Inflammatory macrophage (primary cell): ENCODE measurements around the gene WNT4.
A peak's percentile ranks its signal among the peaks of the same experiment; 100 is the strongest.

Experiments used
- DNase-seq, 2 donors: peaks; one replicate each; pipeline ENCODE4 v3.0.0-alpha.2; 2020 to 2022
- total RNA-seq, 18 experiments: gene quantifications; one replicate each; lab custom pipeline; 2026; ENCODE audit warnings: mixed read lengths in 6 of 18, inconsistent platforms in 2 of 18; lab: John Stamatoyannopoulos, UW

The WNT4 gene
- 0 to 0.24 (median 0) reads per million in 18 experiments for total RNA-seq

GRCh38 chr1:22143065-22144033 is at the start of gene WNT4:
Gene WNT4, minus strand, starts transcription at chr1:22143097. Its CDS starts 175 bp downstream, at chr1:22142922.
- no peak for DNase-seq

- DNase-seq: no peak
These were observed 47.8 kb upstream of the WNT4 start for GRCh38 chr1:22190731-22191130.

- DNase-seq: no peak
These were observed 47.4 kb upstream of the WNT4 start for GRCh38 chr1:22190251-22190650.

GRCh38 chr1:22189619-22190018 is 46.7 kb upstream of the WNT4 start:
- no peak for DNase-seq

- no peak for DNase-seq
These were observed 46.0 kb upstream of the WNT4 start for GRCh38 chr1:22188914-22189313.

GRCh38 chr1:22188436-22188835 is 45.5 kb upstream of the WNT4 start:
- no peak for DNase-seq

GRCh38 chr1:22186311-22186710 is 43.4 kb upstream of the WNT4 start:
- no peak for DNase-seq

- DNase-seq: no peak
These were observed 42.2 kb upstream of the WNT4 start for GRCh38 chr1:22184892-22185612.

GRCh38 chr1:22184454-22184853 is 41.6 kb upstream of the WNT4 start:
- no peak for DNase-seq

GRCh38 chr1:22182715-22183114 is 39.8 kb upstream of the WNT4 start:
- no peak for DNase-seq

GRCh38 chr1:22179197-22179803 is 36.4 kb upstream of the WNT4 start:
- DNase-seq: no peak

- DNase-seq: no peak
These were observed 34.6 kb upstream of the WNT4 start for GRCh38 chr1:22177354-22178003.

GRCh38 chr1:22176258-22176657 is 33.4 kb upstream of the WNT4 start:
- no peak for DNase-seq

- no peak for DNase-seq
These were observed 31.7 kb upstream of the WNT4 start for GRCh38 chr1:22174446-22175220.

- no peak for DNase-seq
These were observed 29.2 kb upstream of the WNT4 start for GRCh38 chr1:22171951-22172715.

GRCh38 chr1:22169816-22170215 is 26.9 kb upstream of the WNT4 start:
- DNase-seq: no peak

GRCh38 chr1:22168412-22168973 is 25.6 kb upstream of the WNT4 start:
- peak in 1 of 2 donors; percentile 5 for DNase-seq

- DNase-seq: no peak
These were observed 23.5 kb upstream of the WNT4 start for GRCh38 chr1:22166439-22166838.

GRCh38 chr1:22164841-22165808 is 22.2 kb upstream of the WNT4 start:
- no peak for DNase-seq
